GM23338 (cell line): ENCODE results near the gene MEN1.

Experiments
- EZH2 ChIP-seq: fragments of 200-600 bp; sonication (generic); IDR thresholded peaks from one replicate; pipeline ENCODE4 v1.8.0; 2017; ENCODE audit warnings: antibody characterized with exemption, mild to moderate bottlenecking, low read depth; ENCODE audit not compliant: unreplicated experiment
- JUNB ChIP-seq: IDR thresholded peaks from one replicate; pipeline ENCODE4 v1.6.1; 2016; ENCODE audit warnings: antibody characterized with exemption; ENCODE audit not compliant: unreplicated experiment
- POLR2AphosphoS5 ChIP-seq: IDR thresholded peaks from 2 replicates; pipeline ENCODE4 v1.6.1; 2016; ENCODE audit warnings: antibody characterized with exemption, low read depth
- TF ChIP-seq, protein P1 (sequence below), 2 experiments: fragments of 200-600 bp in 1 of 2; sonication (generic) in 1 of 2; conservative IDR thresholded peaks; 2 replicates each; pipeline versions ENCODE4 v1.5.1 to v1.6.1; 2016 to 2017; ENCODE audit warnings: antibody characterized with exemption in 2 of 2, low read depth in 2 of 2, mild to moderate bottlenecking in 2 of 2, moderate library complexity in 1 of 2

GRCh38 chr11:64829536-64830251, 19.3 kb upstream of the MEN1 start:
- TF ChIP-seq, protein P1, sequence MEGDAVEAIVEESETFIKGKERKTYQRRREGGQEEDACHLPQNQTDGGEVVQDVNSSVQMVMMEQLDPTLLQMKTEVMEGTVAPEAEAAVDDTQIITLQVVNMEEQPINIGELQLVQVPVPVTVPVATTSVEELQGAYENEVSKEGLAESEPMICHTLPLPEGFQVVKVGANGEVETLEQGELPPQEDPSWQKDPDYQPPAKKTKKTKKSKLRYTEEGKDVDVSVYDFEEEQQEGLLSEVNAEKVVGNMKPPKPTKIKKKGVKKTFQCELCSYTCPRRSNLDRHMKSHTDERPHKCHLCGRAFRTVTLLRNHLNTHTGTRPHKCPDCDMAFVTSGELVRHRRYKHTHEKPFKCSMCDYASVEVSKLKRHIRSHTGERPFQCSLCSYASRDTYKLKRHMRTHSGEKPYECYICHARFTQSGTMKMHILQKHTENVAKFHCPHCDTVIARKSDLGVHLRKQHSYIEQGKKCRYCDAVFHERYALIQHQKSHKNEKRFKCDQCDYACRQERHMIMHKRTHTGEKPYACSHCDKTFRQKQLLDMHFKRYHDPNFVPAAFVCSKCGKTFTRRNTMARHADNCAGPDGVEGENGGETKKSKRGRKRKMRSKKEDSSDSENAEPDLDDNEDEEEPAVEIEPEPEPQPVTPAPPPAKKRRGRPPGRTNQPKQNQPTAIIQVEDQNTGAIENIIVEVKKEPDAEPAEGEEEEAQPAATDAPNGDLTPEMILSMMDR (conservative IDR thresholded peaks at IDR 0.05; ENCODE audit: low read depth in 2 of 2): no peak
- no peak for TF ChIP-seq POLR2AphosphoS5
- no peak for TF ChIP-seq EZH2
- no peak for TF ChIP-seq JUNB
